ENCODE results near the gene CDC14C.

Gene CDC14C

DNA sequence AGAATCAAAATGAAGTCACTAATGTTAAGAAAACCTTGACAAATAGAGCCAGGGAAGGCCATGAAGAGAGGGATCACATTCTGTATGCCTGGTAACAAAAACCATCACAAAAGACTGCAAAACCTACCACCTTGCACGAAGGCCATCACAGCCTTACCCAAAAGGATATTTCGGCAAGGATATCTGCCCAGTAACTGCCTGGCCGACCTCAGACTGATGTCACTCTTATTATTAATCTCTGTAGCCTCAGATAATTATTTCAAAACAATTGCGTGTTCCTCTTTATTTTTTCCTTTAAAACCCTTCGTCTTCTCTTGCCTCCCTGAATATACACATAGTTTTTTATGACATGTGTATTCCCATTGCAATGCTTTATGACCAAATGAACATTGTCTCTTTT, 52.5 kb downstream of the CDC14C start:
- no peak for DNase-seq

Measured in GDM1 (cell line).